GM18909 (cell line): ENCODE results near the gene UVRAG.

Experiments
- ATAC-seq: cut with Tn5 transposase; IDR thresholded peaks from one replicate; pipeline ENCODE4 v1.9.1; 2021; ENCODE audit warnings: mild to moderate bottlenecking; ENCODE audit not compliant: unreplicated experiment, poor library complexity

Gene UVRAG

DNA sequence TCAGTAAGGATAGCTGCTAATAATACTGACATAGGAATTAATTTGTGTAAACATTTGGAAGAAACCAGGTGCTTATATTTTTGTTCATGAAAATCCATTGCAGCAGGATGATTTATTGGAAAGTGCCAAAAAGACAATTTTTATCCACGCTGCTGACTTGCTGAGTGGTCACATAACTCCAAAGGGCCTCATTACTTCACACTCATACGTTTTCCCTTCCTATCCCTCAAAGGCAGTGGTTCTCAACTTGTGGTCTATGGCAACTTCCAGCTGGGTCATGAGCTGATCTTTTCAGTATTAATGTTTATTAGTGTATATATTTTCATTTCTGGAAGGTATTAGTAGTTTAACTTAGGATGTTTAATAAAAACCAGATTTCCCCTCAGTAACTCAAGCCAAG is 178.1 kb downstream of the UVRAG start:
- no peak for ATAC-seq

DNA sequence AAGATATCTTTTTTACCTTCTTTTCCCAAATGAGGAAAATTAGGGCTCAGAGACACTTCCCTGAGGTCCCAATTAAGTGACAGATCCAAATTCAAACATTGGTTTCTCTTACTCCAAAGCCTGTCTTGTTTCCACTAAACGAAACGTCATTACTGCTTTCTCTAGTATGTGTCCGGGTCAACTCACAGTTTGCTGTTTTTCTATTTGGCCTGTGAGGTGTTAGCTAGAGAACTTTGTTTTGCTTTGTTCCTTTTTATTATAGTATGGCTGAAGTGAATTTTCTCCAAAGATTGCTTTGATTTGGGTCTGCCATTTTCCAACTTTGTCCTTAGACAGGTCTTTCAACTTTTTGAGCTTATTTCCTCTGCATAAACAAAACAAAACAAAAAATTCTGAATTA is 179.6 kb downstream of the UVRAG start:
- ATAC-seq, result no peak

DNA sequence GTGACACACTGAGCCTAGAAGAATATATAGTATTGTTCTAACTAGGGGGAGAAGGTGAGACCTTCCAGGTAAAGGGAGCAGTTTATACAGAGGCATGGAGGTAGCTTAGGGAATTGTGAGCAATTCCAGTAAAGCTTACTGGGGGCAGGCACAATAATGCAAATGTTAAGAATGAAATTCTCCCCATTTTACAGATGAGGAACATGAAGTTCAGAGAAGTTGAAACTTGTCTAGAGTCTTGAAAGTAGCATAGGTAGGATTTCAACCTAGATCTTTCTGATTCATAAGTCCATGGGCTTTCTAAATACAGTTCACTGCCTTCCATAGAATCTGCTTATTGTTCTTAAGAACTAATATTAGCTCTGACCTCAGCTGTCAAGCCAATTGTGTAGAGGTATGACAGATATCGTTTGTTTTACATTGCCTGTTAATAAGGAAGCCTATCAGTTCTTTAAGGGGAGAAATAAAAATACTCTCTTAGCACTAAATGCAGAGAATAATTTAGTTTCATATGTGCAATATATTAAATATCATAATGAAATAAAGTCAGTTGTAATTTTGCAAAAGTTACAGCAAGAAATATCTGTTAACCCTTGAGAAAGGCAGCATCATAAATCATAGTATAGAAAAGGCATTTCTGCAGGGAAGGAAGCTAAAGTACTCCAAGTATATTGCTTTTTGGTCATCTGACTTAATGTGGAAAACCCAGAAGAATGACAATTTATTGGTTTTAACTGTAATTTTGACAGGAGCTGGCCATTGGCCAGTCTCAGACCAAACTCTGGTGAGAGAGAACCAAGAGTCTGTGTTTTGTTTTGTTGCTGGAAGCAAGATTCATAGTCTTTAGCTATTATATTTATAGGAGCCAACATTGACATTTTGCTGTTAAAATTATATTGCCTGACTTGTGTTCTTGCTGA is 181.8 kb downstream of the UVRAG start:
- no peak for ATAC-seq

DNA sequence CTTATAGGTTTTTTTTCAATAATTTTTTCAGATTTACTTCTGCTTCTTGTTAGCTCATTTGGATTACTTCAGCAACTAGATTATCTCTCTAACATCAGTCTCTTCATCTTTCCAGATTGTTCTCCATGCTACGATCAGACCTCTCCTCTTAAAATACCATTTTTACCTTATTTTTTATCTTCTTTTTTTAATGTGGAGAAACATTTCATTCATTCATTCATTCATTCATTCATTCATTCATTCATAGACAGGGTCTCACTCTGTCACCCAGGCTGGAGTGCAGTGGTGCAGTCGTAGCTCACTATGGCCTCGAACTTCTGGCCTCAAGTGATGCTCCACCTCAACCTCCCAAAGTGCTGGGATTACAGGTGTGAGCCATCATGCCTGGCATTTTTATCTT is 189.4 kb downstream of the UVRAG start:
- no peak for ATAC-seq

DNA sequence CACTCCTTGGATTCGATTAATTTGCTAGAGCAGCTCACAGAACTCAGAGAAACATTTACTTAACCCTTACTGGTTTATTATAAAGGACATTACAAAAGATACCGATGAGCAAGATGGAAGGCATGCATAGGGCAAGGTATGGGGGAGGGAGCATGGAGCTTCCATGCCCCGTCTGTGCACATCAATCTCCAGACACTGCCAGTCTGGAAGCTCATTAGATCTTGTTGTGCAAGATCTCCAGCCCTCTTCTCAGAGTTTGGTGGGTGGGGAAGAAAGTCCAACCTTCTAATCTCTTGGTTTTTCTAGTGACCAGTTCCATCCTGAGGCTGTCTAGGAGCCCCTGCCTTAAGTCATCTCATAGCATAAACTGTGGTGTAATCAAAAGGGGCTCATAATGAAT is 190.7 kb downstream of the UVRAG start:
- ATAC-seq, result no peak

DNA sequence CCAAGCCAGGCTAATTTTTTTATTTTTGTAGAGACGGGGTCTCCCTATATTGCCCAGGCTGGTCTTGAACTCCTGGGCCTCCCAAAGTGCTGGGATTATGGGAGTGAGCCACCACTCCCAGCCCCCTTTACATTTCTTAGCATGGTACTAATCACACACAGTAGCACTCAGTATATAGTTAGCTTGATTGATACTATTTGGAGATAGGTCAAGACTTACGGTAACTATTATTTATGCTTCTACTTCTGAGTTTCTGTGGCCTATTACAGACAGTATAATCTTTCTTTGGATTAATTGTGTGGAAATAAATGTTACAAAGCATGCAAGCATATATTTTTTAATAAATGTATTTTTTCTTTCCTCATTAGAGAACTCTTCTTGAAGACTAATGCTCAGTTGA is 192.2 kb downstream of the UVRAG start:
- ATAC-seq, result no peak

DNA sequence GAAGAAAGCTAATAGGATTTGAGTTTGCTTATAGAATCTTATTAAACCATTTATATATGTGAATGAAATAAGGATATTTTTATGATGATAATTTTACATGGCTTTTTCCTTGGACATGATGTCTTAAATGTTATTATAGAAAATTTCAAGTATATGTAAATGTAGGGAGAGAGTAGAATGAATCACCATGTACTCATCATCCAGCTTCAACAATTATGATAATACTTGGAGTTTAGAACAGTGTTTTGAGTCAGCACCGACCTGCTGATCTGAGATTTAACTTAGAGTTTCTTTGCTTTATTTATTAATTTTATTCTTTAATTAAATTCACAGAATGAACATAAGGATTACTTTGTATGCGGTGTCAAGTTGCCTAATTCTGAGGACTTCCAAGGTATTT is 193.5 kb downstream of the UVRAG start:
- ATAC-seq, result no peak

DNA sequence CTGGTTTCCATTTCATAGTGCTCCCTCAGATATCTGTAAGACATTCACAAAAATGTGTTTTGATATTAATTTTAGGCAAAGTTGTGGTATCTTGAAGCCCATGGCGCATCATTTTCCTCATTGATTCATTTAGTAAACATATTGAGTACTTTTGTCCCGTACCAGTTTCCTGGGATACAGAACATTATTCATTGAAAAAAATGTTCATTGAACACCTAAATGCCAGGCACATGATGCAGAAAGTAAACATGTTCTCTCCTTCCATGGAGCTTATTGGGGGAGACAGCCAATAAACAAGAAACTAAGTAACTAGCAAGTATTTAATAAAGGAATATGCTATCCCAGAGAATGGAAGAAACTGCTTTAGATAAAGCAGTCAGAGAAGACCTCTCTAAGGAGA is 195.0 kb downstream of the UVRAG start:
- ATAC-seq, result no peak

DNA sequence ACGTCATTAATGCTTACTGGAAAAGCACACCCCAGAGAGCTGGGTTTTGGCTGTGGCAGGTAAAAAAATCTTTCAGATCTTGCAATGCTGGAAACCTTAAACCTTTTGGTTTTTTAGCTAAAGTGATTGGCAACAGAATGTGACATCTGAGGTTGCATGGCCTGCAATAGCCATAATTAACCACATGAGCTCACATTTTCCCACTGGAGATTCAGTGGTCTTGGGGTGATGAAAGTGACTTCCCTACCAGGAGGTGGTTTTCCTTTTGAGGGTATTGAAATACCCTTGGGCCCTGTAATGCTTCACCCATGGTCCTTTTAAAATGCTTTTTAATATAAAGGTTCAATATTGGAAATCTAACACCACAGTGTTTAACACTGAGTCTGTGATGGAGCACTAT is 198.5 kb downstream of the UVRAG start:
- ATAC-seq, result no peak

DNA sequence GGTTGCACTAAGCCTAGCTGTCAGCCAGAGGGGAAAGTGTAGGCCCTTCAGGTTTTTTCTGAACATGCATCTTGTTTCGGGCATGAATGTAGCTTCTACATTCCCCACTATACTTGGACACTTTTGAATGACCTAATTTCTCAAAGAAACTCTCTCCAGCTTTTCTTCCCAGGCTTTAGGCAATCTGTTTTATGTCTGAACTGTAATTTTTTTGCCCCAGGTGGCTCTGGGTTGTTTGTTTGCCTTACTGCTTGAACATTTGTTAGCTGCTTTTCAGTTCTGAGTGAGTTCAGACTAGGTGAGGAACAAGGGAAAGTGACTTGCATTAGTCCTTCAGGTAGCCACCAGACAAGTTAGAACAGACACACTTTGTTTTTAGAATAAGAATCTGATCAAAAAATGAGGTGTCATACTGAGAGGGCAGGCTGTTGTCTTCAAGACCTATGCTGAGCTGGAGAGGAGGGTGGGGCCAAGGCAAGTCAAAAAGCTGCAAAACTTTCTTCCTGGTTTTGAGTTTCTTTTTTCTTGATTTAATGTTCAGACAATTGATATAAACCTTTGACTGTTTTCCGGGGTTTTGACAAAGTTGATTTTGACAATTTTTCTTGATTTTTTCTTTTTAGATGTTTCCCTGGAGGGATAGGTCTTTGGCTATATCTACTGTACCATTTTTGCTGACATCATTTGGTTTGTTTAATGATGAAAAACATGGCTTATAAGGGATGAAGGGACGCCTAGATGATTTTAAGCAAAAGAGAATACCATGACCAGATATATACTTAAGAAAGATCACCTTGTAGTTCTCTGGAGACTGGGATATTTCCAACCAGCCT is 208.4 kb downstream of the UVRAG start:
- ATAC-seq, result no peak

DNA sequence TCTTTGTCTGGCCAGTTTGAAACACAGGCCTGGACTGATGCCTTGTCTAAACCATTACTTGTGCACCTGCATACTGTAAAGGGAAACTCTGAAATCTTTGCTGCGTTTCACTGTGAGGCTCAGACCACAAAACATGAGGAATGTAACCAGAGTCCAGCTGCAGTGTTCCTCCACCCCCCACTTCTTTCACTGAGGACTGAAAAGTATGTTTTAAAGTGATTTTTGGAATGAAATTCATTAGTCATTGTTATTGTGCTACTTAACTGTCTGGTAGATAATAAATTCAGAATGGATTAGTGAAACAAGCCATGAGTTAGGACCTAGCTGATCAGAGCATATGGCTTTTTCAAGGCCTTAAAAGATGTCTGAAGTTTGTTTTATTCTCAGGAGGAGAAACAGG is 210.1 kb downstream of the UVRAG start:
- ATAC-seq, result no peak

DNA sequence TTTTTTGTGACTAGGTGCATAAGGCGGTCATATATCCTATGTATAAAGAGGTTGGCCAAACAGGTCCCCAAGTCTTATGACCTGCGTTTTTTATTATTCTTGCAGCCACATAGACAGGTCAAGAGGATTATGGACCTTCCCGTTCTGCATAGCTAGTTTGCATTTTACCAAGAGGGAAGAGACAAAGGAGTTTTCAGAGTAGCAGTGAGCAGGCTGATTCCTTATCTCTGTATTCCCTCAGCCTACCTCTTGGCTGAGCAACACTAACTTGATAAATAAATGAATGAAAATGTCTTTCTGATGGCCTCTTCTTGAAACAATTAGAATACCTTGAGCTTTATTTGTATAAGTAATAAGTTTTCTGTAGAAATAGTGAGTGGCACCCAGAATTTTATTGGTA is 210.8 kb downstream of the UVRAG start:
- ATAC-seq, result no peak

DNA sequence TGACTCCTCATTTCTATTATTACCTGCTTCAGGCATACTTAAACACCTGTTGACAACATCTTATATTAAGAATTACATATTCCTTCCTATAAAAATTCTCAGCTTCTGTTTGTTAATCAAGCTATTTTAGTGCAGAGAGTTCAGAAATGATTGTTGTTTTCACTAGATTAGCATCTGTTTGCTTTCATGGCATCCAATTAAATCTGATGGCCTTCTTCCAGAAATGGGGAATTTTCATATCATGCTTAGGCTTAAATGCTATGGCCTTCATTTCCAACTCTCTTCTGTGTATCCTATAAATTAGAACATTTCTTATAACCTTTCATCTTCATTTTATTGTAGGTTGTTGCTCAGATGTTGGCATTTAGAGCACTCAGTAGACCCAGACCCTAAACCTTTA is 211.3 kb downstream of the UVRAG start:
- ATAC-seq, result no peak

DNA sequence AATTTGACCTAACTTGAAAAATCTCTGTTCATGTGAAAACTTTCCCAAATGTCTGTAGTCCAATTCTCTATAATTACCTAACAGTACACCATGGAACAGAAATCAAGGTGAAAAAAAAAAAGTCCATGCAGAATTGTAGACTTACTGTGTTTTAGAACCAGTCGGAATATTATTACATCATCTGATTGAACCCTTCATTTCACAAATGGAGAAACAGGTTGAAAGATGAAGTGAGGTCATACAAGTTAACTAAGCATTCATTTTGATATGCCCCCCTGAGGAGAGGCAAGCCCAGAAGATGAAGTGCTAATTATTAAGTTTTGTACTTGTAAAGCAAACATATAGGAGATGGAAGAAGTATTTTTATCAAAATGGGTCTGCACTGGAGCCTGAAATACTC is 211.9 kb downstream of the UVRAG start:
- ATAC-seq, result no peak

DNA sequence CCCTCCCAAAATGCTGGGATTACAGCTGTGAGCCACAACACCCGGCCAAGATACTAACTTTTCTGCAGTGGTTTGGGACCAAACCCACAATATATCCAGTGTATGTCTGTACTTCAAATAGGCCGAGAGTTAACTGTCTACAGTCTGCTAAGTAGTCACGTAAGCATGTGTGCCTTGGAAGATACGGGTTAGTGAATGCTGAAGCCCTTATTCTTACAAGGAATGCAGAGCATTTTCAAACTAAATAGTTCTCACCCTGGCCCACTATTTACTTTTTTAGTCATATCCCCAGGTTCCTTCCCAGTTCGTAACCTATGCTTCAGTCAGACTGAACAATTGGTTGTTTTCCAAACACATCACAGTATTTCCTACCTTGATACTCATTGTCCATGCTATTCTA is 215.3 kb downstream of the UVRAG start:
- ATAC-seq, result no peak

DNA sequence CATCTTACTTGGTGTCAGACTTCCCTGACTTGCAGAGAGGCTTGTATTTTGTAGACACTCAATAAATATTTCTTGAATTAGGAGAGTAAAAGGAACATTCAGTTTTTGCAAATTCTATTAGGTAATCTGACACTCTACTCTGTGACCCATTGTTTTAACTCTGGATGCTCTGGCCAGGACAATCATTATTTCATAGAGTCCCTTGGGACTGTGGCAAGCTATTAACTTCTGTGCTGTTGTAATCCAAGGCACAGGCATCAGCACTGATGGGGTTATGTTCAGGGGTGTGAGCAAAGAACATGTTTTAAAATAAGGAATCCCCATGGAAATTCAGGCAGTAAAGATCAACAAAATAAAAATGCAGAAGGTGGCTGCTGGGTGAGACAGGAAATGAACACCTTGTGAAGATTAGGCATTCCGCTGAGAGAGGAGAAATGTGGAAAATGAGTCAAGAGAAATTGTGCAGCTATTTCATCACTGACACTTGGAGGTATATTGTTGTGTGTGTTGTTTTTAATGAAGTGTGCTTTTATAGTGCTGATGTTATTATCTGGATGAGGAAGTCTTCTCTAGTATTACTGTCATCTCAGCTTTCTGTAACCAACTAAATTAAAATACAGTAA is 216.1 kb downstream of the UVRAG start:
- no peak for ATAC-seq

DNA sequence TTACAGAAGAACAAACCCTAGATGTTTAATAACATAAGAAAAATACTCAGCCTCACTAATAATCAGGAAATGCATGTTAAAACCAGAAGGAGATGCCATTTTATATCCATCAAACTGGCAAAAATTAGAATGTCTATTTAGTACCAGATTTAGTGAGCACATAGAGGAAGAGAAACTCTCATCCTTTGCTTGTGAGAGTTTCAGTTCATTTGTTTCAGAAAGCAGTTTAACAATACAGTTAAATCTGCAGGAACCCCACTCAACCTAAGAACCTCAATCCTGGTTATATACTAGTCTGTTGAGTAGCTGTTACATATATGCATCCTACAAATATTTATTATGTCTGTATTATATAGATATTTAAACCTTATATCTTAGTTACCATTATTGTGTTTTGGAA is 218.7 kb downstream of the UVRAG start:
- ATAC-seq, result no peak

DNA sequence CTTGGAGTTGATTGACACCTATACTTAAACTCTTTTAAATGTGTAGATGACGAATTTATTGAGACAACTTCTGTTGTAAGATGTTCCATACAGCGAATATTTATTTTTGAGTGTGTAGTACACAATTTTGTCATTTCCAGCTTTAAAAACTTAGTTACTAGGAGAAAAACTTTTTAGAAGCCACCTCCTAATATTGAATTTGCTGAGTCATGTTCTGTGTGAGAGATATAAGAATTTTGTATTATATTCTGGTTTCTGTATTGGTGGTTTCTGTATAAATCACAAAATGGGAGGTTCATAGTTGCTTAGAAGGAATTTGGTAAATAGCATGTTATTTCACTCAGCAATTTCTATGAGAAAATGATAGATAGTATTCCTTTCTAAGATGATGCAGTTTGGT is 220.0 kb downstream of the UVRAG start:
- no peak for ATAC-seq

DNA sequence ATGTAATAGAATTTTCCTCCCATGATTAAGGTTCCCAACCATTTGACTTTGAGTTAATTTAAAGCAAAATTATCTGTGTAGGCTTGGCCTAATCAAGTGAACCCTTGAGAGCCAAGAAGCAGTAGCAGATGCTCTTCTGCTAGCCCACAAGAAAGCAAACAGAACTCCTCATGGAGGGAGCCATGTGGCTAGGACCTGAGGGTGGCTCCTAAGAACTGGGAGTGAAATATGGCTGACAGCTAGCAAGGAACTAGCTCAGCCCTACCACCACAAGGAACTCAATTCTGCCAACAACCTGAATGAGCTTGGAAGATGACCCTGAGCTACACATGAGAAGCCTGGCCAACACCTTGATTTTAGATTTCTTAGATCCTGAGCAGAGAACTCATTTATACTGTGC is 223.6 kb downstream of the UVRAG start:
- ATAC-seq, result no peak

DNA sequence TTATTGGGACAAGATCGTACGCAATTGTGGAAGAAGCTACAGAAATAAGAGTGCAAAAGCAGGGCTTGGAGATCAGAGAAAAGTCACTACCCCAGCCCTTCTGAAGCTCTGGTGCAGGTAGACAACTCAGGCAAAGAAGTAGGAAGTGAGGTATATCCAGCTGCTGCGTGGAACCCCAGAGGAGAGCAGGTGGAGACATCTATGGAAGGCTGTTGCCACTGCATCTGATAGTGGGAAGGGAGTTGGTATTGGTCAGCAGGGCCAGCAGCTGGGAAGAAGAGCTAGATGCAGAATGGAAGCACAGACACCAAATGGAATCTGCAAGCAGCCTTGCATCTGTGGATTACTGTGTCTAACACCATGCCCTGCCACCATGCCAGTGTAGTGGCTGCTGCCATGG is 226.2 kb downstream of the UVRAG start:
- no peak for ATAC-seq

DNA sequence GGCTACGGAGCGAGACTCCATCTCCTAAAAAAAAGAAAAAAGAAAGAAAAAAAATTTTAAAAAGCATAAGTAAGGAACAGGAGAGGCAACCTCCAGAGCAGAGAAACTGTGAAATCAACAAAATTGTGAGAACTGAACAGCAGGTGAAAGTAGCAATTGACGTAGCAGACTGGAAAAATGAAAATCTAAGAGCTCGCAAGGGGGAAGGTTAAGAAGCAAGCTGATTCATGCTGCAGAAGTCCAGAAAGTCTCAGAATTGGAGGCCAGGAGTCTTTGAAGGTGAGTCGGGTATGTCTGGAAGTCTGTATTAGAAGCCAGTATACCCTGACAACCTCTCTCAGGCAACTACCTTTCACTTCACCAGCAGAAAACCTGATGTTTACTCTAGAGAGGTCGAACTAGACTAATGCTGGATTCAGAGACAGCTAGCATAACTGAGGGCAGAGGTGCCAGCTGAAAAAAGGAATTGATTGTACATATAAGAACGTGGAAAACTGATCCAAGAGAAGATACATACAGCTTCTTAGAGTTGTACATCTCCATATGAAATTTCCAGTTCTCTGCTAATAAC is 229.8 kb downstream of the UVRAG start:
- ATAC-seq, result no peak
